Esophagus squamous epithelium (tissue), 4 donors: ENCODE results near the gene LGALS8.

Source experiments
- POLR2A ChIP-seq, 4 donors: fragments of 450-650 bp; IDR thresholded peaks; one replicate each; pipeline ENCODE4 v1.6.1; 2017; ENCODE audit warnings: antibody characterized with exemption in 4 of 4, mild to moderate bottlenecking in 4 of 4, moderate library complexity in 3 of 4
- TF ChIP-seq, protein P1 (sequence below), 6 experiments: fragments of 450-650 bp in 4 of 6; fragments of 200-600 bp in 2 of 6; sonication (generic) in 2 of 6; IDR thresholded peaks; one replicate each; pipeline ENCODE4 v1.5.1; 2016 to 2019; ENCODE audit warnings: antibody characterized with exemption in 6 of 6, mild to moderate bottlenecking in 4 of 6, moderate library complexity in 4 of 6

- TF ChIP-seq POLR2A (IDR thresholded peaks at IDR 0.05): no peak
- TF ChIP-seq, protein P1, sequence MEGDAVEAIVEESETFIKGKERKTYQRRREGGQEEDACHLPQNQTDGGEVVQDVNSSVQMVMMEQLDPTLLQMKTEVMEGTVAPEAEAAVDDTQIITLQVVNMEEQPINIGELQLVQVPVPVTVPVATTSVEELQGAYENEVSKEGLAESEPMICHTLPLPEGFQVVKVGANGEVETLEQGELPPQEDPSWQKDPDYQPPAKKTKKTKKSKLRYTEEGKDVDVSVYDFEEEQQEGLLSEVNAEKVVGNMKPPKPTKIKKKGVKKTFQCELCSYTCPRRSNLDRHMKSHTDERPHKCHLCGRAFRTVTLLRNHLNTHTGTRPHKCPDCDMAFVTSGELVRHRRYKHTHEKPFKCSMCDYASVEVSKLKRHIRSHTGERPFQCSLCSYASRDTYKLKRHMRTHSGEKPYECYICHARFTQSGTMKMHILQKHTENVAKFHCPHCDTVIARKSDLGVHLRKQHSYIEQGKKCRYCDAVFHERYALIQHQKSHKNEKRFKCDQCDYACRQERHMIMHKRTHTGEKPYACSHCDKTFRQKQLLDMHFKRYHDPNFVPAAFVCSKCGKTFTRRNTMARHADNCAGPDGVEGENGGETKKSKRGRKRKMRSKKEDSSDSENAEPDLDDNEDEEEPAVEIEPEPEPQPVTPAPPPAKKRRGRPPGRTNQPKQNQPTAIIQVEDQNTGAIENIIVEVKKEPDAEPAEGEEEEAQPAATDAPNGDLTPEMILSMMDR (IDR thresholded peaks at IDR 0.05): no peak
These were observed 78.4 kb downstream of the LGALS8 start for GRCh38 chr1:236602171-236602570.
